OCI-LY7 (cell line): ENCODE results near the gene UGCG.
"Not testable (repeated sequence)": the region's sequence is repeated elsewhere in the genome, so short reads cannot be mapped to it uniquely, and the experiment has no call there.

Experiments
- EZH2phosphoT487 ChIP-seq: fragments of 200-600 bp; sonication (generic); IDR thresholded peaks from 2 replicates; pipeline ENCODE4 v1.6.1; 2018; ENCODE audit warnings: low read depth, borderline replicate concordance, mild to moderate bottlenecking, mixed run types, antibody characterized with exemption, low read length, moderate library complexity, mixed read lengths
- TF ChIP-seq, protein P1 (sequence below): fragments of 200-600 bp; sonication (generic); conservative IDR thresholded peaks from 2 replicates; pipeline ENCODE4 v1.5.1; 2014; ENCODE audit warnings: mild to moderate bottlenecking, antibody characterized with exemption, low read length, moderate library complexity, mixed read lengths

DNA sequence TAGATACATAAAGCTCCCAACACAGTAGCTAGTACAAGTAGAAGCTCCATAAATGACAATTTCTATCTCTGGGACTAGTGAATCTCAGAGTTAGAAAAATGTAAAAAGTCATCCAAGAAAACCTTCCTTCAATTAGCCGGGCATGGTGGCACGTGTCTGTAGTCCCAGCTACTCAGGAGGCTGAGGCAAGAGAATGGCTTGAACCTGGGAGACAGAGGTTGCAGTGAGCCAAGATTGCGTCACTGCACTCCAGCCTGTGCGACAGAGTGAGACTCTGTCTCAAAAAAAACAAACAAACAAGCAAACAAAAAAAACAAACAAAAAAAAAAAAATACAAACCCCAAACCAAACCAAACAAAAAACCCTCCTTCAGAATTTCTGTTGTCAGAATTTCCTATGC, 63.9 kb downstream of the UGCG start:
- TF ChIP-seq, protein P1, sequence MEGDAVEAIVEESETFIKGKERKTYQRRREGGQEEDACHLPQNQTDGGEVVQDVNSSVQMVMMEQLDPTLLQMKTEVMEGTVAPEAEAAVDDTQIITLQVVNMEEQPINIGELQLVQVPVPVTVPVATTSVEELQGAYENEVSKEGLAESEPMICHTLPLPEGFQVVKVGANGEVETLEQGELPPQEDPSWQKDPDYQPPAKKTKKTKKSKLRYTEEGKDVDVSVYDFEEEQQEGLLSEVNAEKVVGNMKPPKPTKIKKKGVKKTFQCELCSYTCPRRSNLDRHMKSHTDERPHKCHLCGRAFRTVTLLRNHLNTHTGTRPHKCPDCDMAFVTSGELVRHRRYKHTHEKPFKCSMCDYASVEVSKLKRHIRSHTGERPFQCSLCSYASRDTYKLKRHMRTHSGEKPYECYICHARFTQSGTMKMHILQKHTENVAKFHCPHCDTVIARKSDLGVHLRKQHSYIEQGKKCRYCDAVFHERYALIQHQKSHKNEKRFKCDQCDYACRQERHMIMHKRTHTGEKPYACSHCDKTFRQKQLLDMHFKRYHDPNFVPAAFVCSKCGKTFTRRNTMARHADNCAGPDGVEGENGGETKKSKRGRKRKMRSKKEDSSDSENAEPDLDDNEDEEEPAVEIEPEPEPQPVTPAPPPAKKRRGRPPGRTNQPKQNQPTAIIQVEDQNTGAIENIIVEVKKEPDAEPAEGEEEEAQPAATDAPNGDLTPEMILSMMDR, result not testable (repeated sequence)
- TF ChIP-seq EZH2phosphoT487, result not testable (repeated sequence)
